CD1c-positive myeloid dendritic cell (primary cell): ENCODE data around the gene ZNF552.
"Not testable (repeated sequence)": the region's sequence is repeated elsewhere in the genome, so short reads cannot be mapped to it uniquely, and the experiment has no call there.

Experiments
- DNase-seq: peaks from one replicate; pipeline ENCODE4 v3.0.0-alpha.2; 2016; ENCODE audit errors: extremely low spot score

ZNF552 gene

DNA sequence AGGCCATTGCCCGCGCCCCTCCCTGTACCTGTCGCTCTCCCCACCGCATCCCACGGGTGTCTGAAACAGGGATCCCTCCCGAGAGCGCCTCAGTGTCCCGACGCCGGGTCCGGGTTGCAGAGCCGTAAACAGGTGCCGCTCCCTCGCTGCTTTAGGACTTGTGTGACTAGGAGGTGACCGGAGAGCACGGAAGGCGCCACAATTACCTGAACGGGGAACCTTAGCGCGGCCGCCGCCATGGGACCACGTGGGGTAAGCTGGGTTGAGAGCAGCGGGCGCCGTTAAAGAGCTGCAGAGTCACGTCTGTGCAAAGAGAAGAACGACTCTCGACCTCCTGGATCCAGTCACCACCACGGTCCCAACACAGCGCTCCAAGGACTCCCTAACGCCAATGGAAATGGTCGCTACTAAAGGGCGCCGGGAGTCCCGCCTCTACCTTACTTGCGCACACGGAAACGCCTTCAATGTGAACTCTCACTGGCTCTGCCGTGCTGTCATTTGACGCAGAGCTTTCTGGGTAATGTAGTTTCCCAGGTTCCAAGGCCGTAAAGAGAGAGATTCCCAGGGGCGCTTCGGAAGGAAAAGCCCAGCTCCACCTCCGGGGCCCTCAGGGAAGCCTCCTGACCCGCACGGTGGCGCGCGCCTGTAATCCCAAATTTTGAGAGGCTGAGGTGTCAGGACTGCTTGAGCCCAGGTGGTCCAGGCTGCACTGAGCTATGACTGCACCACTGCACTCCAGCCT lies at the start of gene ZNF552:
Gene ZNF552, minus strand, starts transcription at position 409 of the 742 bp plus-strand sequence. Its CDS starts 170 bp downstream, at position 239.
- DNase-seq = peak; percentile 94

GRCh38 chr19:57862351-57862750 lies 47.6 kb upstream of the ZNF552 start:
- DNase-seq = not testable (repeated sequence)

DNA sequence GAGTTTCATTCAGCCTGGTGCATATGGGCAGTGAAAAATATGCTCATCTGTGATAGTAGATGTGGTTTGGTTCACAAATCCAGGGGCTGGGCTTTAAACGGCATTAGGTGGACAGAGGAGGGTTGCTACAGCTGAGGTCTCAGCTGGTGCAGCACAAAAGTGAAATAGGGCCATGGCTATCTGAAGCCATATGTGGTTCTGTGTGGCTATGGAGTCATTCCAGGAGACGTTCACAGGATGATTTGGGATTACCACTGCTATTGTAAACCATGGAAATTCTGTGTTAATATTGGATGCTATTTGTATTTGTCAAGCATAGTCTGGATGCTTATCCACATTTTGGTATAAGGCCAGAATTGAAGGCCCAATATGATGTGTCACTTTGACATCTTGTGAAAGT lies 39.4 kb upstream of the ZNF552 start:
- DNase-seq = not testable (repeated sequence)

GRCh38 chr19:57851812-57852603 lies 37.3 kb upstream of the ZNF552 start:
- DNase-seq = not testable (repeated sequence)

GRCh38 chr19:57850553-57851017 lies 35.9 kb upstream of the ZNF552 start:
- DNase-seq = peak; percentile 15

DNA sequence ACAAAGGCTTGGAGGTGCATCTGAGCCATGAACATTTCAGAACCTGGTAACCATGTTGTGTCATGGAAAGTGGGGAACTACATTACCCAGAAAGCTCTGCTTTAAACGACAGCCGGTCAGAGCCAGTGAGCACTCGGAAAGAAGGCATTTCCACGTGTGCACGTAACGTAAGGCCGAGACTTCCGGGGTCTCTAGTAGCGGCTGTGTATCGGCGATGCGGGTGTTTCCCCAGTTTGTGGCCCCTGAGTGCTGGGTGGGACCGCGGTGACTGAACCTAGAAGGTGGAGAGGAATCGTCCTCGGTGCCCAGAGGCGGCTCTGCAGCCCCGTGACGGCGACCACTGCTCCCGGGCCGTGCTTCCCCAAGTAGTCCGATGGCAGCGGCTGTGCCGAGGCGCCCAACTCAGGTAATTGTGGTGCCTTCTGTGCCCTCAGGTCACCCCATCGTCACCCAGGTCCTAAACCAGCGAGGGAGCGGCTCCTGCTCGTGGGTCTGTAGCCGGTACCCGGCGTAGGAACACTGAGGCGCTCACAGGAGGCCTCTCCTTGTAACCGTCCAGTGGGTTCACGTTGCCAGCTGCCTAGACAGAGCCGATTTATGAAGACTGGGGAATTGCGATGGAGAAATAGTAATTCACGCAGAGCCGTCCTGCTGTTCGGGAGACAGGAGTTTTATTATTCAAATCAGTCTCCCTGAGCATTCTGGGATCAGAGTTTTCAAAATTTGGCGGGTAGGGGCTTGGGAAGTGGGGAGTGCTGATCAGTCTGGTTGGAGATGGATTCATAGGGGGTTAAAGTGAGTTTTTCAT lies 35.2 kb upstream of the ZNF552 start, which contains the start of gene ZNF587:
Gene ZNF587, plus strand, starts transcription at position 194 of the 808 bp plus-strand sequence. Its CDS starts 180 bp downstream, at position 374.
- DNase-seq = peak; percentile 90

DNA sequence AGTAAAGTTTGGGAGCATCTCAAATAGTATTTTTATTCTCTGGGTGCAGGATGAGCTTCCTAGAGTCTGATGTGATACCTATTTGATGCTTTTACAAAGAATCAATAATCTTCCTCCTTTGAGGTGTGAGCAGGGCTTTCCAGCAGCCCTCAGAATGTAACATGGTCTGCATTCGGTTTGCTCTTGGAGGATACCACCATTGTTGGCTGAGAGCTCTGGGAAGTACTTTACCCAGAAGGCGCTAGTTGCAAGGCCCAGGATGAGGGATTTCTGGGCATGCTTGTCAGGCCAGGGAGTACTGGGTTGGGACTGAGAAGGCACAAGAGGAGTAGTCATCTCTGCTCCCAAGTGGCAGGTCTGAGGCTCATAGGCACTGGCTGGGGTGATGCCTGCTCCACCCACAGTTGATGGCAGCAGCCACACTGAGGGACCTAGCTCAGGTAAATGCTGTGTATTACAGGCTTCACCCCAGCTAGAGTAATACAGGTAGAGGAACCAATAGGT lies 34.5 kb upstream of the ZNF552 start:
- DNase-seq = not testable (repeated sequence)

GRCh38 chr19:57847164-57847563 lies 32.5 kb upstream of the ZNF552 start:
- not testable (repeated sequence) for DNase-seq

GRCh38 chr19:57841122-57841763 lies 26.5 kb upstream of the ZNF552 start:
- DNase-seq = no peak

DNA sequence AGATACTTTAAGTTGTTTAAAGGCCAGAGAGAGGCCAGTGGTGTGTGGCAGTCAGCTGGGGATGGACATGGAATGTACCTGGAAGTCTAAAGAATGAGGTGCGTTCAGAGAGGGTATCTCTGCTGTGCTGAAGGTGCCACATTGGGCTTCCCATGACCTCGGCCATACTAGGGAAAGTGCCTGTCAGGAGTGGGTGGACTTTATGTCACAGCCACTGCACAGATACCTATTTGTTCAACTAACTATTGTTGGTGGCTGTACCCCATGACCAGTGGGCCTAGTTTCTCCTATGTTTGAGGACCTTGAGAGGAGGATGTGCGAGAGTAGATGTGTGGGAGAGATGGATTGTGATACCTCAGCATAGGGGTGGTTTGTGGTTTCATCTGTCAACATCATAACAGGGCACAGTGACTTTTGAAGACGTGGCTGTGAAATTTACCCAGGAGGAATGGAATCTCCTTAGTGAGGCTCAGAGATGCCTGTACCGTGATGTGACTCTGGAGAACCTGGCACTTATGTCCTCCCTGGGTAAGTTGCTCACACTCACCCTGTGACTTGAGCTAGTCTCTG lies 24.0 kb upstream of the ZNF552 start:
- not testable (repeated sequence) for DNase-seq

DNA sequence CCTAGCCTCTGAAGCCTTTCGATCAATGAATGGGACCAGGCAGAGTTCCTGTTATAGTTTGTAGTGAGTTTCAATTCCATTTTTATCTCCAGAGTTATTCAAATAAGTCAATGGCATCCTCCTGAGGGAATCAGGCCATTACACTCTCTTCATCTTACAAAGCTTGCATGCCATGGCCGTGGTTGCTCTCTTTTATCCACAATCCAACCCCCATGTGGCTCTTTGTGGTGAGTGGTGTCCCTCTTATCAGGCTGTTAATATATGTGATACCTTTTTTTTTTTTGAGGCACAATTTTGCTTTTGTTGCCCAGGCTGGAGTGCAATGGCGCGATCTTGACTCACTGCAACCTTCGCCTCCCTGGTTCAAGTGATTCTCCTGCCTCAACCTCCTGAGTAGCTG lies 22.3 kb upstream of the ZNF552 start:
- DNase-seq = peak; percentile 10

DNA sequence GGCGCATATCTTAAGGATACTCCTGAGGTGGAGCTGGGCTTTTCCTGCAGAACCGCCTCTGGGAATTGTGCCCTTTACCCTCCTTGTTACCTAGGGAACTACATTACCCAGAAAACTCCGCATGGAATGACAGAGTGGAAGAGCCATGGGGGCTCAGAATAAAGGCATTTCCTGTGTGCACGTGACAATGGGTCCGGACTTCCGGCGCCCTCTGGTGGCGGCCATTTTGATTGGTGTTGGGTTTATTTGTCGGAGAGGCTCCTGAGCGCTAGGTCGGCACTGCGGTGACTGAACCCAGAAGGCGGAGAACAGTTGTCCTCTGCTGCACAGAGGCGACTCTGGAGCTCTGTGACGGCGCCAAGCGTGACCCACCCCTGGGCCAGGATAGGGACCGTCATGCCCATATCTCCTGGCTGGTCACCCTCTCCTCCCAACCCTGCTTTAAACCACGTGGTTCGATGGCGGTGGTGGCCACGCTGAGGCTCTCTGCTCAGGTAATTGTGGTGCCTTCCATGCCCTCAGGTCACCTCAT lies 15.4 kb upstream of the ZNF552 start, which contains the start of gene ZNF587B:
Gene ZNF587B, plus strand, starts transcription at position 229 of the 532 bp plus-strand sequence. Its CDS starts 230 bp downstream, at position 459.
- DNase-seq = peak; percentile 20

DNA sequence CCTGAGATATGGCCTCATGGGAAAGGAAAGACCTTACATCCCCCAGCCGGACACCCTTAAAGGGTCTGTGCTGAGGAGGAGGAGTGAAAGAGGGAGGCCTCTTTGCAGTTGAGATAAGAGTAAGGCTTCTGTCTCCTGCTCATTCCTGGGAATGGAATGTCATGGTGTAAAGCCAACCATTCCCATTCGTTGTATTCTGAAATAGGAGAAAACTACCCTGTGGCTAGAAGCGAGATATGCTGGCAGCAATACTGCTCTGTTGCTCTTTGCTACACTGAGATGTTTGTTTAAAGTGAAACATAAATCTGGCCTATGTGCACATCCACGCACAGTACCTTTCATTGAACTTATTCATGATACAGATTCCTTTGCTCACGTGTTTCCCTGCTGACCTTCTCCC lies 14.6 kb upstream of the ZNF552 start:
- DNase-seq = no peak

GRCh38 chr19:57825511-57825910 lies 10.8 kb upstream of the ZNF552 start:
- no peak for DNase-seq

DNA sequence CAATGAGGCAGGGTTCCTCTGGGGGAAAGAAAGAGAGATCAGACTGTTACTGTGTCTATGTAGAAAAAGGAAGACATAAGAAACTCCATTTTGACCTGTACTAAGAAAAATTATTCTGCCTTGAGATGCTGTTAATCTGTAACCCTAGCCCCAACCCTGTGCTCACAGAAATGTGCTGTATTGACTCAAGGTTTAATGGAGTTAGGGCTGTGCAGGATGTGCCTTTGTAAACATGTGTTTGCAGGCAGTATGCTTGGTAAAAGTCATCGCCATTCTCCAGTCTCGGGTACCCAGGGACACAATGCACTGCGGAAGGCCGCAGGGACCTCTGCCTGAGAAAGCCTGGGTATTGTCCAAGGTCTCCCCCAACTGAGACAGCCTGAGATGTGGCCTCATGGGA lies 8.9 kb upstream of the ZNF552 start:
- DNase-seq = not testable (repeated sequence)

- DNase-seq = not testable (repeated sequence)
Measured at GRCh38 chr19:57823155-57823554, 8.4 kb upstream of the ZNF552 start.

DNA sequence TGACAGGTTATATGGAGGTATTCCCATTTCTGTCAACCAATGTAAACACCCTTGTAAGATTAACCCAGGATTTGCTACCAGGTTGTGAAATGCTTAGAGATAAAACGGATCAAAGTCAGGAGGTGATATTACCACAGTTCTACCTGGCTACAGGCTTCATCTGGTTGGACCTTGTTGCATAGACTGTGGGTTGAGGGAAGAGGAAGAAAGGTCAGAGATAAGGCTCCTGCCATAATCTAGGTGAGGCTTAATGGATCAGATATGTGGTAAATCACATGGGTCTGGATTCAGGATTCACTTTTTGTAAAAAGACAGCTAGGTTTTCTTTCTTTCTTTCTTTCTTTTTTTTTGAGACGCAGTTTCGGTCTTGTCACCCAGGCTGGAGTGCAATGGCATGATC lies 6.8 kb upstream of the ZNF552 start:
- DNase-seq = not testable (repeated sequence)

- DNase-seq = not testable (repeated sequence)
Measured at GRCh38 chr19:57821095-57821494, 6.4 kb upstream of the ZNF552 start.

GRCh38 chr19:57820599-57820998 lies 5.9 kb upstream of the ZNF552 start:
- DNase-seq = no peak

- peak; percentile 93 for DNase-seq
Measured at GRCh38 chr19:57819475-57820148, 4.9 kb upstream of the ZNF552 start.
